ENCODE data around the gene ACAA1.

GRCh38 chr3:38097446-38098375 is 39.2 kb downstream of the ACAA1 start:
- no peak for TF ChIP-seq CTCF (IDR thresholded peaks at IDR 0.05 in 8 of 11, conservative IDR thresholded peaks at IDR 0.05 in 3 of 11)
- TF ChIP-seq POLR2AphosphoS5 (IDR thresholded peaks at IDR 0.05) = no peak
